ENCODE measurements around the gene DLG2.

DNA sequence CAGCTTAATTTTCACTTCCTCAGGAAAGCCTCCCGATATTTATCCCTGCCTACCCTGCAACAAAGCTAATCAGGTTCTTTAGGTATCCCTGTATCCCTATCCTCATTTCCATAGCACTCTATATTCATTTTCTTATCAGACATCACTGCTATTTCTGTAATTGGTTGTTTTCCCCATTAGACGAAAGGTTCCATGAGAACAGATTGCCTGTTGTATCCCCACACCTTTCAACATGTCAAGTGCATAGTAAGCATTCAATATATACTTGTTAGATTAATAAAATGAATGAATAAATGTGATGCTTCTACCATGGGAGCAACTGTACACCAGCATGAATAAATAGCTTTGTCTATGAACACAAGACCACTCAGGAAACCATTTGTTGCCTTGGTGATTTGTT lies 499.8 kb downstream of the DLG2 start:
- TF ChIP-seq OVOL2 (CRISPR knock-in tag; IDR thresholded peaks at IDR 0.05; ENCODE audit: borderline replicate concordance), result no peak
- TF ChIP-seq, protein P1, sequence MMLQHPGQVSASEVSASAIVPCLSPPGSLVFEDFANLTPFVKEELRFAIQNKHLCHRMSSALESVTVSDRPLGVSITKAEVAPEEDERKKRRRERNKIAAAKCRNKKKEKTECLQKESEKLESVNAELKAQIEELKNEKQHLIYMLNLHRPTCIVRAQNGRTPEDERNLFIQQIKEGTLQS (CRISPR knock-in tag; conservative IDR thresholded peaks at IDR 0.05), result no peak
- no peak for TF ChIP-seq TCF7 (CRISPR knock-in tag; IDR thresholded peaks at IDR 0.05; ENCODE audit: low read depth)
- no peak for TF ChIP-seq ZNF423 (CRISPR knock-in tag; IDR thresholded peaks at IDR 0.05)
- TF ChIP-seq, protein P2, sequence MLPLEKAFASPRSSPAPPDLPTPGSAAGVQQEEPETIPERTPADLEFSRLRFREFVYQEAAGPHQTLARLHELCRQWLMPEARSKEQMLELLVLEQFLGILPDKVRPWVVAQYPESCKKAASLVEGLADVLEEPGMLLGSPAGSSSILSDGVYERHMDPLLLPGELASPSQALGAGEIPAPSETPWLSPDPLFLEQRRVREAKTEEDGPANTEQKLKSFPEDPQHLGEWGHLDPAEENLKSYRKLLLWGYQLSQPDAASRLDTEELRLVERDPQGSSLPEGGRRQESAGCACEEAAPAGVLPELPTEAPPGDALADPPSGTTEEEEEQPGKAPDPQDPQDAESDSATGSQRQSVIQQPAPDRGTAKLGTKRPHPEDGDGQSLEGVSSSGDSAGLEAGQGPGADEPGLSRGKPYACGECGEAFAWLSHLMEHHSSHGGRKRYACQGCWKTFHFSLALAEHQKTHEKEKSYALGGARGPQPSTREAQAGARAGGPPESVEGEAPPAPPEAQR (CRISPR knock-in tag; IDR thresholded peaks at IDR 0.05), result no peak
- TF ChIP-seq, protein P3, sequence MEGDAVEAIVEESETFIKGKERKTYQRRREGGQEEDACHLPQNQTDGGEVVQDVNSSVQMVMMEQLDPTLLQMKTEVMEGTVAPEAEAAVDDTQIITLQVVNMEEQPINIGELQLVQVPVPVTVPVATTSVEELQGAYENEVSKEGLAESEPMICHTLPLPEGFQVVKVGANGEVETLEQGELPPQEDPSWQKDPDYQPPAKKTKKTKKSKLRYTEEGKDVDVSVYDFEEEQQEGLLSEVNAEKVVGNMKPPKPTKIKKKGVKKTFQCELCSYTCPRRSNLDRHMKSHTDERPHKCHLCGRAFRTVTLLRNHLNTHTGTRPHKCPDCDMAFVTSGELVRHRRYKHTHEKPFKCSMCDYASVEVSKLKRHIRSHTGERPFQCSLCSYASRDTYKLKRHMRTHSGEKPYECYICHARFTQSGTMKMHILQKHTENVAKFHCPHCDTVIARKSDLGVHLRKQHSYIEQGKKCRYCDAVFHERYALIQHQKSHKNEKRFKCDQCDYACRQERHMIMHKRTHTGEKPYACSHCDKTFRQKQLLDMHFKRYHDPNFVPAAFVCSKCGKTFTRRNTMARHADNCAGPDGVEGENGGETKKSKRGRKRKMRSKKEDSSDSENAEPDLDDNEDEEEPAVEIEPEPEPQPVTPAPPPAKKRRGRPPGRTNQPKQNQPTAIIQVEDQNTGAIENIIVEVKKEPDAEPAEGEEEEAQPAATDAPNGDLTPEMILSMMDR (IDR thresholded peaks at IDR 0.05), result no peak
- no peak for TF ChIP-seq ZNF263 (CRISPR knock-in tag; IDR thresholded peaks at IDR 0.05; ENCODE audit: low read depth)
- TF ChIP-seq IRF2 (CRISPR knock-in tag; IDR thresholded peaks at IDR 0.05; ENCODE audit: borderline replicate concordance, low read depth), result no peak

All from WTC11 (cell line).